Neural cell (in vitro differentiated cells): Measurements from ENCODE around the gene SACS. TPM values are rescaled to one million over a fixed set of nuclear protein-coding genes. Genes with fewer than 3 reads are reported as not detected.

Experiments
- H2AFZ ChIP-seq: fragments of 200-600, 300-800 bp; sonication (generic), shearing (Covaris generic); 2 replicates; pipeline ENCODE4 v1.6.0; 2014; ENCODE audit warnings: low read depth, mild to moderate bottlenecking, antibody characterized with exemption, low read length, moderate library complexity
- H3F3A ChIP-seq: fragments of 200-600 bp; shearing (Covaris generic); 2 replicates; pipeline ENCODE4 v1.6.1; 2016; ENCODE audit warnings: mild to moderate bottlenecking, moderate library complexity, mixed read lengths, antibody characterized with exemption, low read length; ENCODE audit not compliant: insufficient read depth, poor library complexity, severe bottlenecking
- H3K27ac ChIP-seq: fragments of 200-600, 300-800 bp; sonication (generic), shearing (Covaris generic); 2 replicates; pipeline ENCODE4 v1.5.1; 2014; ENCODE audit warnings: mild to moderate bottlenecking, low read length, moderate library complexity
- H3K27me3 ChIP-seq: fragments of 300-800, 200-600 bp; sonication (generic), shearing (Covaris generic); 2 replicates; pipeline ENCODE4 v1.6.0; 2014; ENCODE audit warnings: mild to moderate bottlenecking, low read depth, low read length, moderate library complexity; ENCODE audit not compliant: insufficient read depth
- H3K36me3 ChIP-seq: fragments of 300-800, 200-600 bp; sonication (generic), shearing (Covaris generic); 2 replicates; pipeline ENCODE4 v1.5.1; 2014; ENCODE audit warnings: mild to moderate bottlenecking, antibody characterized with exemption, low read length, moderate library complexity; ENCODE audit not compliant: insufficient read depth
- H3K4me2 ChIP-seq: fragments of 300-800, 200-600 bp; sonication (generic), shearing (Covaris generic); 2 replicates; pipeline ENCODE4 v1.6.0; 2014; ENCODE audit warnings: mild to moderate bottlenecking, low read length
- H3K4me3 ChIP-seq: fragments of 300-800, 200-600 bp; sonication (generic), shearing (Covaris generic); 2 replicates; pipeline ENCODE4 v1.5.1; 2014; ENCODE audit warnings: mild to moderate bottlenecking, low read length, moderate library complexity
- H3K79me2 ChIP-seq: fragments of 200-600 bp; shearing (Covaris generic); replicated peaks from 2 replicates; pipeline ENCODE4 v1.6.0; 2014; ENCODE audit warnings: mild to moderate bottlenecking, low read length, moderate library complexity; ENCODE audit not compliant: insufficient read depth
- H3K9ac ChIP-seq: fragments of 300-800, 200-600 bp; sonication (generic), shearing (Covaris generic); 2 replicates; pipeline ENCODE4 v1.6.1; 2016; ENCODE audit warnings: mild to moderate bottlenecking, low read length, mixed read lengths
- H3K9me2 ChIP-seq: fragments of 200-600 bp; shearing (Covaris generic); 2 replicates; pipeline ENCODE4 v1.6.1; 2016; ENCODE audit warnings: mild to moderate bottlenecking, low read length, mixed read lengths; ENCODE audit not compliant: insufficient read depth
- H3K9me3 ChIP-seq: fragments of 200-600, 300-800 bp; sonication (generic), shearing (Covaris generic); 2 replicates; pipeline ENCODE4 v1.6.1; 2016; ENCODE audit warnings: mild to moderate bottlenecking, mixed run types, low read length, moderate library complexity, mixed read lengths
- H4K20me1 ChIP-seq: fragments of 200-600 bp; shearing (Covaris generic); 2 replicates; pipeline ENCODE4 v1.6.1; 2016; ENCODE audit warnings: mild to moderate bottlenecking, mixed run types; ENCODE audit not compliant: insufficient read depth
- EP300 ChIP-seq: fragments of 450-650 bp; conservative IDR thresholded peaks from 2 replicates; pipeline ENCODE4 v1.6.1; 2014; ENCODE audit warnings: antibody characterized with exemption, mild to moderate bottlenecking, moderate library complexity; ENCODE audit not compliant: poor library complexity, severe bottlenecking
- EZH2 ChIP-seq: fragments of 200-600, 300-800 bp; shearing (Covaris generic), sonication (generic); IDR thresholded peaks from 2 replicates; pipeline ENCODE4 v1.6.1; 2014; ENCODE audit warnings: antibody characterized with exemption, low read length, borderline replicate concordance, mild to moderate bottlenecking; ENCODE audit not compliant: insufficient read depth, poor library complexity, severe bottlenecking
- MXI1 ChIP-seq: fragments of 450-650 bp; conservative IDR thresholded peaks from 2 replicates; pipeline ENCODE4 v1.6.1; 2014; ENCODE audit warnings: antibody characterized with exemption, mild to moderate bottlenecking; ENCODE audit not compliant: poor library complexity, severe bottlenecking
- POLR2AphosphoS5 ChIP-seq: IDR thresholded peaks from 2 replicates; pipeline ENCODE4 v1.6.1; 2012
- RAD21 ChIP-seq: fragments of 450-650 bp; conservative IDR thresholded peaks from 2 replicates; pipeline ENCODE4 v1.6.1; 2014; ENCODE audit warnings: antibody characterized with exemption, mild to moderate bottlenecking, moderate library complexity
- SMC3 ChIP-seq: fragments of 450-650 bp; conservative IDR thresholded peaks from 2 replicates; pipeline ENCODE4 v1.6.1; 2014; ENCODE audit warnings: antibody characterized with exemption, mild to moderate bottlenecking, moderate library complexity; ENCODE audit not compliant: poor library complexity
- TAF1 ChIP-seq: IDR thresholded peaks from 2 replicates; pipeline ENCODE4 v1.6.1; 2012; ENCODE audit warnings: low read depth
- polyA plus RNA-seq: library from polyadenylated mRNA; depleted of rRNA; stranded (reverse); fragments of >200 nt; gene quantifications from 2 replicates; pipeline ENCODE4 v1.2.3, GENCODE V29; 2014
- TF ChIP-seq, protein P1 (sequence below): fragments of 450-650 bp; IDR thresholded peaks from 2 replicates; pipeline ENCODE4 v1.5.1; 2014; ENCODE audit warnings: antibody characterized with exemption, mild to moderate bottlenecking, moderate library complexity; ENCODE audit not compliant: poor library complexity, severe bottlenecking
- TF ChIP-seq, protein P2 (sequence below): IDR thresholded peaks from 2 replicates; pipeline ENCODE4 v1.6.1; 2012; ENCODE audit warnings: borderline replicate concordance

SACS gene
- polyA plus RNA-seq, 1 donor from 2014 or later, result 24.1 TPM

- H3K9me2 ChIP-seq, result no peaks in the 10 kb centered on the region
- H3K36me3 ChIP-seq, result no peaks in the 10 kb centered on the region
- H3K27me3 ChIP-seq, result no peaks in the 10 kb centered on the region
- no peak overlapping the region for H3K4me3 ChIP-seq
- H3K79me2 ChIP-seq, result peaks cover 71% of the 10 kb centered on the region
- no peaks in the 10 kb centered on the region for H3F3A ChIP-seq
- H3K27ac ChIP-seq, result no peak overlapping the region
- TF ChIP-seq POLR2AphosphoS5, result no peak
- TF ChIP-seq, protein P1, sequence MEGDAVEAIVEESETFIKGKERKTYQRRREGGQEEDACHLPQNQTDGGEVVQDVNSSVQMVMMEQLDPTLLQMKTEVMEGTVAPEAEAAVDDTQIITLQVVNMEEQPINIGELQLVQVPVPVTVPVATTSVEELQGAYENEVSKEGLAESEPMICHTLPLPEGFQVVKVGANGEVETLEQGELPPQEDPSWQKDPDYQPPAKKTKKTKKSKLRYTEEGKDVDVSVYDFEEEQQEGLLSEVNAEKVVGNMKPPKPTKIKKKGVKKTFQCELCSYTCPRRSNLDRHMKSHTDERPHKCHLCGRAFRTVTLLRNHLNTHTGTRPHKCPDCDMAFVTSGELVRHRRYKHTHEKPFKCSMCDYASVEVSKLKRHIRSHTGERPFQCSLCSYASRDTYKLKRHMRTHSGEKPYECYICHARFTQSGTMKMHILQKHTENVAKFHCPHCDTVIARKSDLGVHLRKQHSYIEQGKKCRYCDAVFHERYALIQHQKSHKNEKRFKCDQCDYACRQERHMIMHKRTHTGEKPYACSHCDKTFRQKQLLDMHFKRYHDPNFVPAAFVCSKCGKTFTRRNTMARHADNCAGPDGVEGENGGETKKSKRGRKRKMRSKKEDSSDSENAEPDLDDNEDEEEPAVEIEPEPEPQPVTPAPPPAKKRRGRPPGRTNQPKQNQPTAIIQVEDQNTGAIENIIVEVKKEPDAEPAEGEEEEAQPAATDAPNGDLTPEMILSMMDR, result no peak
- no peak for TF ChIP-seq TAF1
- TF ChIP-seq SMC3, result no peak
- no peak for TF ChIP-seq EZH2
- no peak for TF ChIP-seq MXI1
- no peak for TF ChIP-seq RAD21
- TF ChIP-seq EP300, result no peak
- TF ChIP-seq, protein P2, sequence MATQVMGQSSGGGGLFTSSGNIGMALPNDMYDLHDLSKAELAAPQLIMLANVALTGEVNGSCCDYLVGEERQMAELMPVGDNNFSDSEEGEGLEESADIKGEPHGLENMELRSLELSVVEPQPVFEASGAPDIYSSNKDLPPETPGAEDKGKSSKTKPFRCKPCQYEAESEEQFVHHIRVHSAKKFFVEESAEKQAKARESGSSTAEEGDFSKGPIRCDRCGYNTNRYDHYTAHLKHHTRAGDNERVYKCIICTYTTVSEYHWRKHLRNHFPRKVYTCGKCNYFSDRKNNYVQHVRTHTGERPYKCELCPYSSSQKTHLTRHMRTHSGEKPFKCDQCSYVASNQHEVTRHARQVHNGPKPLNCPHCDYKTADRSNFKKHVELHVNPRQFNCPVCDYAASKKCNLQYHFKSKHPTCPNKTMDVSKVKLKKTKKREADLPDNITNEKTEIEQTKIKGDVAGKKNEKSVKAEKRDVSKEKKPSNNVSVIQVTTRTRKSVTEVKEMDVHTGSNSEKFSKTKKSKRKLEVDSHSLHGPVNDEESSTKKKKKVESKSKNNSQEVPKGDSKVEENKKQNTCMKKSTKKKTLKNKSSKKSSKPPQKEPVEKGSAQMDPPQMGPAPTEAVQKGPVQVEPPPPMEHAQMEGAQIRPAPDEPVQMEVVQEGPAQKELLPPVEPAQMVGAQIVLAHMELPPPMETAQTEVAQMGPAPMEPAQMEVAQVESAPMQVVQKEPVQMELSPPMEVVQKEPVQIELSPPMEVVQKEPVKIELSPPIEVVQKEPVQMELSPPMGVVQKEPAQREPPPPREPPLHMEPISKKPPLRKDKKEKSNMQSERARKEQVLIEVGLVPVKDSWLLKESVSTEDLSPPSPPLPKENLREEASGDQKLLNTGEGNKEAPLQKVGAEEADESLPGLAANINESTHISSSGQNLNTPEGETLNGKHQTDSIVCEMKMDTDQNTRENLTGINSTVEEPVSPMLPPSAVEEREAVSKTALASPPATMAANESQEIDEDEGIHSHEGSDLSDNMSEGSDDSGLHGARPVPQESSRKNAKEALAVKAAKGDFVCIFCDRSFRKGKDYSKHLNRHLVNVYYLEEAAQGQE, result no peak
- no peak overlapping the region for H3K9ac ChIP-seq
- H2AFZ ChIP-seq, result no peak overlapping the region
- H3K9me3 ChIP-seq, result no peaks in the 10 kb centered on the region
- H4K20me1 ChIP-seq, result no peaks in the 10 kb centered on the region
- no peak overlapping the region for H3K4me2 ChIP-seq
Measured at GRCh38 chr13:23427881-23428528, 5.5 kb downstream of the SACS start.

- H4K20me1 ChIP-seq, result no peaks in the 10 kb centered on the region
- H3F3A ChIP-seq, result no peaks in the 10 kb centered on the region
- no peak for TF ChIP-seq MXI1
- no peak for TF ChIP-seq EP300
- TF ChIP-seq POLR2AphosphoS5, result no peak
- no peak for TF ChIP-seq TAF1
- TF ChIP-seq, protein P2, result no peak
- no peak for TF ChIP-seq SMC3
- TF ChIP-seq, protein P1, result no peak
- TF ChIP-seq RAD21, result no peak
- no peak for TF ChIP-seq EZH2
- peaks cover 68% of the 10 kb centered on the region for H3K79me2 ChIP-seq
- H3K9ac ChIP-seq, result no peak overlapping the region
- H3K36me3 ChIP-seq, result no peaks in the 10 kb centered on the region
- no peaks in the 10 kb centered on the region for H3K9me2 ChIP-seq
- H3K27ac ChIP-seq, result no peak overlapping the region
- no peak overlapping the region for H3K4me3 ChIP-seq
- H3K27me3 ChIP-seq, result no peaks in the 10 kb centered on the region
- no peak overlapping the region for H2AFZ ChIP-seq
- H3K4me2 ChIP-seq, result no peak overlapping the region
- no peaks in the 10 kb centered on the region for H3K9me3 ChIP-seq
Measured at GRCh38 chr13:23427342-23427843, 6.1 kb downstream of the SACS start.
